SK-N-SH (cell line): ENCODE measurements around the gene S100A8. TPM values are rescaled to one million over a fixed set of nuclear protein-coding genes. Genes with fewer than 3 reads are reported as not detected.

Experiments
- CTCF ChIA-PET: fragments of 300-600, 350-600 bp; formaldehyde crosslinking; extraction: SDS; loops from one replicate; lab custom pipeline; 2021; lab: Yijun Ruan, JAX
- POLR2A ChIA-PET: fragments of 350-600 bp; sonication (Branson Sonifier 250); formaldehyde crosslinking; extraction: SDS; loops from one replicate; lab custom pipeline; 2020; ENCODE audit warnings: antibody characterized with exemption, inconsistent platforms; lab: Yijun Ruan, JAX
- DNase-seq: peaks from one replicate; pipeline ENCODE4 v3.0.0; 2012
- H2AFZ ChIP-seq: fragments of 200-600 bp; sonication (generic); 2 replicates; pipeline ENCODE4 v1.8.1; 2016; ENCODE audit warnings: antibody characterized with exemption, mild to moderate bottlenecking, low read depth
- H3F3A ChIP-seq: fragments of 200-600 bp; sonication (generic); replicated peaks from 2 replicates; pipeline ENCODE3; 2016; ENCODE audit warnings: antibody characterized with exemption, mild to moderate bottlenecking; ENCODE audit not compliant: insufficient read depth
- H3K27ac ChIP-seq, 2 experiments: fragments of 200-500 bp in 1 of 2; fragments of 200-600 bp in 1 of 2; sonication (Bioruptor generic) in 1 of 2; sonication (generic), shearing (Covaris generic) in 1 of 2; 2 replicates each; pipeline versions ENCODE4 v1.5.1 to v1.6.1; 2014 to 2016; ENCODE audit warnings: low read depth in 2 of 2, inconsistent platforms in 1 of 2, low read length in 1 of 2, mild to moderate bottlenecking in 1 of 2, mixed read lengths in 1 of 2
- H3K27me3 ChIP-seq: fragments of 200-600 bp; sonication (generic), shearing (Covaris generic); 2 replicates; pipeline ENCODE4 v1.6.1; 2016; ENCODE audit warnings: mixed run types; ENCODE audit not compliant: insufficient read depth
- H3K36me3 ChIP-seq, 2 experiments: fragments of 200-500 bp in 1 of 2; fragments of 200-600 bp in 1 of 2; sonication (Bioruptor generic) in 1 of 2; sonication (generic) in 1 of 2; replicated peaks in 1 of 2; 2 replicates each; pipeline versions ENCODE3 to v1.5.1; 2014 to 2016; ENCODE audit warnings: low read length in 1 of 2, mild to moderate bottlenecking in 1 of 2; ENCODE audit not compliant: insufficient read depth in 2 of 2, control insufficient read depth in 1 of 2
- H3K4me1 ChIP-seq, 2 experiments: fragments of 200-500 bp in 1 of 2; fragments of 200-600 bp in 1 of 2; sonication (Bioruptor generic) in 1 of 2; sonication (generic), shearing (Covaris generic) in 1 of 2; 2 replicates each; pipeline versions ENCODE4 v1.5.1 to v1.6.1; 2014 to 2016; ENCODE audit warnings: low read depth in 1 of 2, low read length in 1 of 2, mixed run types in 1 of 2; ENCODE audit not compliant: insufficient read depth in 2 of 2, control insufficient read depth in 1 of 2
- H3K4me2 ChIP-seq: fragments of 200-600 bp; sonication (generic), shearing (Covaris generic); 2 replicates; pipeline ENCODE4 v1.6.1; 2017; ENCODE audit warnings: mixed run types
- H3K4me3 ChIP-seq, 2 experiments: fragments of 200-500 bp in 1 of 2; fragments of 200-600 bp in 1 of 2; sonication (Bioruptor generic) in 1 of 2; sonication (generic), shearing (Covaris generic) in 1 of 2; 2 replicates each; pipeline versions ENCODE4 v1.5.1 to v1.8.1; 2014 to 2016; ENCODE audit warnings: low read depth in 2 of 2, inconsistent platforms in 1 of 2, low read length in 1 of 2, mild to moderate bottlenecking in 1 of 2, mixed read lengths in 1 of 2, moderate library complexity in 1 of 2
- H3K79me2 ChIP-seq: fragments of 200-600 bp; sonication (generic); 2 replicates; pipeline ENCODE4 v1.8.1; 2017; ENCODE audit warnings: mild to moderate bottlenecking; ENCODE audit not compliant: insufficient read depth
- H3K9ac ChIP-seq: fragments of 200-600 bp; sonication (generic); 2 replicates; pipeline ENCODE4 v1.6.1; 2017; ENCODE audit warnings: mixed run types
- H3K9me2 ChIP-seq: fragments of 200-600 bp; sonication (generic); 2 replicates; pipeline ENCODE4 v1.6.1; 2017; ENCODE audit warnings: mixed run types
- H3K9me3 ChIP-seq: fragments of 200-600 bp; sonication (generic); 2 replicates; pipeline ENCODE4 v1.6.1; 2017; ENCODE audit warnings: mixed run types, mild to moderate bottlenecking, moderate library complexity
- H4K20me1 ChIP-seq: fragments of 200-600 bp; sonication (generic); 2 replicates; pipeline ENCODE4 v1.6.1; 2017; ENCODE audit warnings: mild to moderate bottlenecking, mixed run types; ENCODE audit not compliant: insufficient read depth
- ELF1 ChIP-seq: IDR thresholded peaks from 2 replicates; pipeline ENCODE4 v1.4.0; 2012
- GATA2 ChIP-seq: sonication (generic); formaldehyde crosslinking; IDR thresholded peaks from 2 replicates; pipeline ENCODE4 v1.5.0; 2020; ENCODE audit warnings: mild to moderate bottlenecking, missing genetic modification reagents
- MAX ChIP-seq: IDR thresholded peaks from 2 replicates; pipeline ENCODE4 v1.4.0; 2012; ENCODE audit warnings: low read depth
- MXI1 ChIP-seq: IDR thresholded peaks from 2 replicates; pipeline ENCODE4 v1.6.1; 2012; ENCODE audit warnings: mild to moderate bottlenecking, low read depth, low read length, improper control_type of control experiment
- NFIC ChIP-seq: IDR thresholded peaks from 2 replicates; pipeline ENCODE4 v1.4.0; 2012; ENCODE audit warnings: borderline replicate concordance
- RAD21 ChIP-seq: IDR thresholded peaks from 2 replicates; pipeline ENCODE4 v1.6.1; 2012; ENCODE audit warnings: mild to moderate bottlenecking, low read length
- REST ChIP-seq: IDR thresholded peaks from 2 replicates; pipeline ENCODE4 v1.6.1; 2012; ENCODE audit warnings: mild to moderate bottlenecking, low read depth, low read length, moderate library complexity
- TCF12 ChIP-seq: IDR thresholded peaks from 2 replicates; pipeline ENCODE4 v1.4.0; 2012
- YY1 ChIP-seq: IDR thresholded peaks from 2 replicates; pipeline ENCODE4 v1.4.0; 2012; ENCODE audit warnings: low read depth, mild to moderate bottlenecking
- WGBS: methylation state at CpG from one replicate; pipeline ENCODE4 v1.1.6; 2017; ENCODE audit warnings: low lambda C conversion rate; 5-methylcytosine and 5-hydroxymethylcytosine counted together
- polyA plus RNA-seq, 3 experiments: library from polyadenylated mRNA; depleted of rRNA; stranded (reverse); fragments of >200 nt; gene quantifications; 2 replicates each; pipeline ENCODE4 v1.2.3, GENCODE V29; 2012

The S100A8 gene
- polyA plus RNA-seq, 1 of the 3 experiments (the other 2 are of a cell fraction) = not detected

DNA sequence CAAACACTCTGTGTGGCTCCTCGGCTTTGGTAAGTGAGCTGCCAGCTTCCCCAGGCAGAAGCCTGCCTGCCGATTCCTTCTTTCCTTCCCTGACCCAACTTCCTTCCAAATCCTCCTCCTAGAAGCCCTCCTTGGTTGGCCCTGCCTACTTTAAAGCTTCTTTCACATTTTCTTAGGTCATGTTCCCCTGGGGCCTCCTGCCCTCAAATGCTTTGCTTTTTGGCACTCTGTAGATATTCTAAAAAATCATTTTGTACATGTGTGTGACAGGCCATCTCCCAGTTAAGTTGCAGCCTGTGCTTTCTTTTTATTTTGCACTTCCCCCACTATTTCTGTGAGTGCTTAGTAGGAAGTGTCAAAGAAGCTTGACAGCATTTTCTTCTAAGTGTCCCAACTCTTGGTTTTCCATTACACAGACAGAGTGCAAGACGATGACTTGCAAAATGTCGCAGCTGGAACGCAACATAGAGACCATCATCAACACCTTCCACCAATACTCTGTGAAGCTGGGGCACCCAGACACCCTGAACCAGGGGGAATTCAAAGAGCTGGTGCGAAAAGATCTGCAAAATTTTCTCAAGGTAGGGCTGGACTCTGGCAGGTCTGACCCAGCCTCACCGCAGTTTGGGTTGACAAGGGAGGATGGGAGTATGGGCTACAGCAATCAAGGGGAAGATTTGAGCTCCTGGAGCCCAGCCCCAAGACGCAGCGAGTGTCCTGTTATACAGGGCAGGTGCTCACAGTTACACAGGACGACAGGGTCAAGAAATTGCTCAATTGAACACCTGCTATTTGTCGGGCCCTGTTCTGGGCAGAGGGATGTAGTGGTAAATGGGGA lies 32.8 kb downstream of the S100A8 start, which contains the start of gene S100A9 (continued):
- TF ChIP-seq MAX = no peak

DNA sequence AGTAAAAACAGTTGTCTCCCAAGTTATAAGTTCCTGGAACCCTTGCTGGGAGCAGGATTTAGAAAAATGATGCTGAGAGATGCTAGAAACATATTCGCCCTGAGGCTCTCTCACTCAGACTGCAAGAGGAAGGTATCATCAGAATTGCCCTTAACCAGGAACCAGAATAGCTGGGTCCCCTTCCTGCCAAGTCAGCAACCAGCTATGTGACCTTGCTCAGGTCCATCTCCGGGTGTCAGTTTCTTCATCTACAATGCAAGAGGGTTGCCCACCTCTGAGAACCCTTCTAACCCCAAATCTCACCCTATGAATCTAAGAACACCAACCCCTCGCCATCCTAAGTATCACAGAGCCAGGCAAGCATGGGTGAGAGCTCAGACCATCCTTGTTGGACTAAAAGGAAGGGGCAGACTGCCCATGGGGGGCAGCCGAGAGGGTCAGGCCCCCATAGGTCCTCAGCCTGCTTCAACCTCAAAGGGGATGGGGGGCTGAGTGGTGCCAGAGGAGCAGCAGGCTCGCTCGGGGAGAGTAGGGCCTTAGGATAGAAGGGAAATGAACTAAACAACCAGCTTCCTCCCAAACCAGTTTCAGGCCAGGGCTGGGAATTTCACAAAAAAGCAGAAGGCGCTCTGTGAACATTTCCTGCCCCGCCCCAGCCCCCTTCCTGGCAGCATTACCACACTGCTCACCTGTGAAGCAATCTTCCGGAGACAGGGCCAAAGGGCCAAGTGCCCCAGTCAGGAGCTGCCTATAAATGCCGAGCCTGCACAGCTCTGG lies 33.6 kb downstream of the S100A8 start:
- ChIA-PET POLR2A (no interaction called here), CTCF (interaction anchor here (0.8 to 11.7 kb wide), 3 partner anchors 8 to 145 kb away, joined by 3 to 336 read pairs (median 3); partner anchors contain the start of gene PGLYRP4)
- Histone ChIP-seq H3K4me1 (no peaks in the 10 kb centered on the region), H3K4me3 (no peak overlapping the region), H3K4me2 (no peak overlapping the region), H3F3A (no peaks in the 10 kb centered on the region), H3K9me2 (no peaks in the 10 kb centered on the region), H3K27me3 (peaks cover 55% of the 10 kb centered on the region), H4K20me1 (no peaks in the 10 kb centered on the region), H3K36me3 (no peaks in the 10 kb centered on the region), H3K9ac (no peak overlapping the region), H2AFZ (no peak overlapping the region), H3K9me3 (no peaks in the 10 kb centered on the region), H3K27ac (no peak overlapping the region), H3K79me2 (no peaks in the 10 kb centered on the region)
- 7% methylated on average over 10 of the region's 10 CpGs for WGBS
- DNase-seq = no peak
- TF ChIP-seq GATA2 (CRISPR knock-in tag) (no peak), REST (no peak), TCF12 (no peak), RAD21 (no peak), ELF1 (no peak)

DNA sequence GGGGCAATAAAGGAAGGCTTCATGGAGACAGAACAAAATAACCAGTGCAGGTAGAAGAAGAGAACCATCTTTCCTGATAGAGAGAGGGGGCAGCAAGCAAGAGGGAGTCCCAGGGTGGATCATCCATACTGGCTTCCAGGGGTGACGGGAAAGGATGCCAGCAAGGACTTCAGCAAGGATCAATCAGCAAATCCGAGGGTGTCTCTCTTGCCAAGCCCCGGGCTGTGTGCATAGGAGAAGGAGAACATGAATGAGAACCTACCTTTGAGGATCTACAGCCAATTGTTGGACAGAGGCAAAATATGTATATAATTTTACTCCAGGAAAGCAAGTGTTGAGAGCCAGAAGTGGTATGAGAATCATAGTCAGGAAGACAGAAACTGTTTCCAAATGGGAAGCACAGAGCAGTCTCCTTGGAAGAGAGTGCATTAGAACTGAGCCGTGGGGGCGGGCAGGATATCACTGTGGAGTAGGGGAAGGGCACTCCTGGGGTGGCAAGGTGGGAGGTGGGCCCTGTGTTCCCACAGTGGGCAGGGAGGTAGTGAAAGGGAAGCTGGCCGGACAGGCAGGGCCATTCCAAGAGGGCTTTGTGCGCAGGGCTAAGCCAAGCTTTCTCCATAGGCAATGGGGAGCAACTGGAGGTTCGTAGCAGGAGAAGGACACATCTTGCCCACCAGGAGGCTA lies 34.3 kb downstream of the S100A8 start:
- 26% methylated on average over 8 of the region's 8 CpGs for WGBS

More for the DNA sequence above, 34.3 kb downstream of the S100A8 start:
- Histone ChIP-seq H3K9me3 (no peaks in the 10 kb centered on the region), H3K27me3 (peaks cover 58% of the 10 kb centered on the region), H3F3A (peaks cover 4% of the 10 kb centered on the region), H3K9me2 (no peaks in the 10 kb centered on the region), H2AFZ (no peak overlapping the region), H3K4me2 (no peak overlapping the region), H3K27ac (no peak overlapping the region), H3K4me1 (no peaks in the 10 kb centered on the region), H4K20me1 (no peaks in the 10 kb centered on the region), H3K9ac (no peak overlapping the region), H3K36me3 (no peaks in the 10 kb centered on the region), H3K79me2 (no peaks in the 10 kb centered on the region), H3K4me3 (no peak overlapping the region)
- DNase-seq = no peak
- ChIA-PET CTCF (interaction anchor here (1.2 to 11.7 kb wide), 3 partner anchors 13 to 143 kb away, joined by 4 to 336 read pairs (median 76); no protein-coding TSS in a partner anchor), POLR2A (no interaction called here)
- no peak for TF ChIP-seq YY1
- no peak for TF ChIP-seq MXI1
- TF ChIP-seq NFIC = no peak
- no peak for TF ChIP-seq RAD21
